ENCODE measurements around the gene NOX3.

GRCh38 chr6:155493026-155493693 is 37.5 kb upstream of the NOX3 start:
- TF ChIP-seq CTCF (IDR thresholded peaks at IDR 0.05; ENCODE audit: low read depth, low read length), result no peak
- no peak for TF ChIP-seq EZH2phosphoT487 (IDR thresholded peaks at IDR 0.05; ENCODE audit: low read depth)
